H9 (cell line): ENCODE data around the gene ME3. TPM values are rescaled to one million over a fixed set of nuclear protein-coding genes. Genes with fewer than 3 reads are reported as not detected.
"Not testable (repeated sequence)": the region's sequence is repeated elsewhere in the genome, so short reads cannot be mapped to it uniquely, and the experiment has no call there.

Experiments used
- DNase-seq: peaks from one replicate; pipeline ENCODE4 v3.0.0-alpha.2; 2017
- H2AFZ ChIP-seq: one replicate; pipeline ENCODE4 v1.6.1; 2013; ENCODE audit warnings: mild to moderate bottlenecking, low read length, control low read depth, moderate library complexity
- H2AK5ac ChIP-seq: 2 replicates; pipeline ENCODE4 v1.6.1; 2013; ENCODE audit warnings: low read length, control low read depth, mixed read lengths; ENCODE audit not compliant: insufficient read length
- H2BK120ac ChIP-seq: one replicate; pipeline ENCODE4 v1.6.1; 2013; ENCODE audit warnings: low read depth, mild to moderate bottlenecking, low read length, control low read depth, inconsistent platforms; ENCODE audit not compliant: poor library complexity, severe bottlenecking
- H2BK12ac ChIP-seq: 2 replicates; pipeline ENCODE4 v1.6.1; 2013; ENCODE audit warnings: low read length, control low read depth, mixed read lengths, low read depth; ENCODE audit not compliant: insufficient read length
- H2BK15ac ChIP-seq: 2 replicates; pipeline ENCODE4 v1.6.1; 2013; ENCODE audit warnings: low read depth, low read length, control low read depth
- H2BK20ac ChIP-seq: one replicate; pipeline ENCODE4 v1.6.1; 2013; ENCODE audit warnings: low read depth, mild to moderate bottlenecking, low read length, control low read depth, inconsistent platforms; ENCODE audit not compliant: poor library complexity, severe bottlenecking
- H2BK5ac ChIP-seq: 2 replicates; pipeline ENCODE4 v1.6.1; 2013; ENCODE audit warnings: low read length, control low read depth, mixed read lengths; ENCODE audit not compliant: insufficient read length
- H3K14ac ChIP-seq: 2 replicates; pipeline ENCODE4 v1.6.1; 2013; ENCODE audit warnings: low read length, control low read depth; ENCODE audit not compliant: insufficient read depth
- H3K18ac ChIP-seq: 2 replicates; pipeline ENCODE4 v1.6.1; 2013; ENCODE audit warnings: low read depth, mild to moderate bottlenecking, mixed read lengths, low read length, control low read depth; ENCODE audit not compliant: insufficient read length
- H3K23ac ChIP-seq: 2 replicates; pipeline ENCODE4 v1.6.1; 2013; ENCODE audit warnings: low read length, control low read depth, mixed read lengths, low read depth; ENCODE audit not compliant: insufficient read length
- H3K23me2 ChIP-seq: 2 replicates; pipeline ENCODE4 v1.6.1; 2013; ENCODE audit warnings: low read depth, mild to moderate bottlenecking, mixed read lengths, low read length, control low read depth; ENCODE audit not compliant: insufficient read length, poor library complexity, severe bottlenecking
- H3K27ac ChIP-seq: 2 replicates; pipeline ENCODE4 v1.5.1; 2013; ENCODE audit warnings: low read length, control low read depth, mixed read lengths, low read depth; ENCODE audit not compliant: insufficient read length
- H3K27me3 ChIP-seq: 2 replicates; pipeline ENCODE4 v1.6.1; 2013; ENCODE audit warnings: low read length, control low read depth, inconsistent platforms; ENCODE audit not compliant: insufficient read depth
- H3K4ac ChIP-seq: 2 replicates; pipeline ENCODE4 v1.6.1; 2013; ENCODE audit warnings: low read depth, mild to moderate bottlenecking, control low read depth, inconsistent platforms, low read length, moderate library complexity
- H3K4me1 ChIP-seq: 2 replicates; pipeline ENCODE4 v1.6.1; 2013; ENCODE audit warnings: low read length, control low read depth, inconsistent platforms; ENCODE audit not compliant: insufficient read depth
- H3K4me2 ChIP-seq: 2 replicates; pipeline ENCODE4 v1.6.1; 2013; ENCODE audit warnings: low read length, control low read depth, mixed read lengths; ENCODE audit not compliant: insufficient read length, insufficient read depth
- H3K56ac ChIP-seq: 2 replicates; pipeline ENCODE4 v1.6.1; 2013; ENCODE audit warnings: low read depth, mild to moderate bottlenecking, mixed read lengths, low read length, control low read depth; ENCODE audit not compliant: insufficient read length
- H3K79me1 ChIP-seq: 2 replicates; pipeline ENCODE4 v1.6.1; 2013; ENCODE audit warnings: low read depth, mild to moderate bottlenecking, moderate library complexity, low read length, control low read depth, inconsistent platforms; ENCODE audit not compliant: insufficient read depth, poor library complexity, severe bottlenecking
- H3K79me2 ChIP-seq: 2 replicates; pipeline ENCODE4 v1.6.1; 2013; ENCODE audit warnings: low read length, control low read depth, inconsistent platforms; ENCODE audit not compliant: insufficient read depth
- H3K9ac ChIP-seq: 2 replicates; pipeline ENCODE4 v1.6.1; 2013; ENCODE audit warnings: low read length, control low read depth, mixed read lengths; ENCODE audit not compliant: insufficient read length; ENCODE audit errors: extremely low read depth
- H3K9me3 ChIP-seq: one replicate; pipeline ENCODE4 v1.6.1; 2013; ENCODE audit warnings: low read depth, low read length, inconsistent platforms; ENCODE audit not compliant: control insufficient read depth
- H3T11ph ChIP-seq: one replicate; pipeline ENCODE4 v1.6.1; 2013; ENCODE audit warnings: mild to moderate bottlenecking, low read length, control low read depth, inconsistent platforms
- H4K20me1 ChIP-seq: one replicate; pipeline ENCODE4 v1.6.1; 2013; ENCODE audit not compliant: control insufficient read depth, insufficient read length, insufficient read depth
- H4K5ac ChIP-seq: 2 replicates; pipeline ENCODE4 v1.6.1; 2013; ENCODE audit warnings: low read depth, mild to moderate bottlenecking, mixed read lengths, low read length, control low read depth; ENCODE audit not compliant: insufficient read length
- H4K8ac ChIP-seq: replicated peaks from 2 replicates; pipeline ENCODE4 v1.6.1; 2013; ENCODE audit warnings: low read length, control low read depth, mixed read lengths, low read depth; ENCODE audit not compliant: insufficient read length
- H4K91ac ChIP-seq: 2 replicates; pipeline ENCODE4 v1.6.1; 2013; ENCODE audit warnings: low read depth, mild to moderate bottlenecking, moderate library complexity, mixed read lengths, low read length, control low read depth; ENCODE audit not compliant: insufficient read length
- H3K27ac Mint-ChIP-seq, 3 experiments: 2 replicates in 2 of 3; 3 replicates in 1 of 3; pipeline ENCODE4 v1.8.0; 2020 to 2021; ENCODE audit warnings: mixed read lengths in 3 of 3, mild to moderate bottlenecking in 1 of 3, moderate library complexity in 1 of 3
- H3K27me3 Mint-ChIP-seq: 2 replicates; pipeline ENCODE4 v1.8.0; 2021; ENCODE audit warnings: low read depth, mild to moderate bottlenecking, moderate library complexity, mixed read lengths
- H3K36me3 Mint-ChIP-seq, 3 experiments: 2 replicates in 2 of 3; 3 replicates in 1 of 3; pipeline ENCODE4 v1.8.0; 2020 to 2021; ENCODE audit warnings: low read depth in 3 of 3, mixed read lengths in 3 of 3; ENCODE audit not compliant: insufficient read depth in 1 of 3
- H3K4me1 Mint-ChIP-seq, 2 experiments: 2 replicates each; pipeline ENCODE4 v1.8.0; 2020; ENCODE audit warnings: mixed read lengths in 2 of 2
- H3K4me3 Mint-ChIP-seq, 2 experiments: 2 replicates in 1 of 2; 3 replicates in 1 of 2; pipeline ENCODE4 v1.8.0; 2020 to 2021; ENCODE audit warnings: mild to moderate bottlenecking in 2 of 2, mixed read lengths in 2 of 2, moderate library complexity in 1 of 2
- H3K9me3 Mint-ChIP-seq, 2 experiments: 2 replicates in 1 of 2; 3 replicates in 1 of 2; pipeline ENCODE4 v1.8.0; 2020; ENCODE audit warnings: mild to moderate bottlenecking in 2 of 2, mixed read lengths in 2 of 2, moderate library complexity in 1 of 2
- CTCF ChIP-seq: fragments of 200-600 bp; sonication (generic); conservative IDR thresholded peaks from 3 replicates; pipeline ENCODE4 v1.8.0; 2021; ENCODE audit warnings: antibody characterized with exemption, mild to moderate bottlenecking
- WGBS: extraction: QIAGEN DNeasy Blood & Tissue Kit; methylation state at CpG from one replicate; pipeline ENCODE4 v1.1.7; 2013; ENCODE audit warnings: missing lambda C conversion rate, low lambda C conversion rate, mixed read lengths; ENCODE audit not compliant: insufficient read length; ENCODE audit errors: extremely low coverage; 5-methylcytosine and 5-hydroxymethylcytosine counted together
- total RNA-seq: library from RNA; stranded (reverse); gene quantifications from 2 replicates; pipeline ENCODE4 v1.2.1, GENCODE V29; 2021

Gene ME3
- total RNA-seq, 1 experiment from 2014 or later, result 2.8 TPM

GRCh38 chr11:86620891-86621521, 51.4 kb downstream of the ME3 start:
- H3K4me2 ChIP-seq, result no peak overlapping the region
- H4K20me1 ChIP-seq, result no peaks in the 10 kb centered on the region
- H2AK5ac ChIP-seq, result no peak overlapping the region
- H4K91ac ChIP-seq, result no peak overlapping the region
- no peak overlapping the region for H2AFZ ChIP-seq
- H3K14ac ChIP-seq, result no peak overlapping the region
- no peaks in the 10 kb centered on the region; the same call in 1 of the 2 replicates for H3K27me3 Mint-ChIP-seq
- no peak overlapping the region for H2BK5ac ChIP-seq
- H3K36me3 Mint-ChIP-seq, result 0 out of 7 replicates have a peak, but pooled peaks cover 0 to 2% (median 0%) of the 10 kb centered on the region in 3 experiments
- DNase-seq, result no peak
- H3K18ac ChIP-seq, result no peak overlapping the region
- H2BK120ac ChIP-seq, result no peak overlapping the region
- no peaks in the 10 kb centered on the region for H3K27me3 ChIP-seq
- no peak overlapping the region for H2BK15ac ChIP-seq
- H3K79me1 ChIP-seq, result no peaks in the 10 kb centered on the region
- no peak overlapping the region for H3T11ph ChIP-seq
- H3K9ac ChIP-seq, result no peak overlapping the region
- H3K4ac ChIP-seq, result no peak overlapping the region
- H3K4me1 Mint-ChIP-seq, result peaks cover 9 to 13% of the 10 kb centered on the region in 2 experiments; a peak in 3 of 4 replicates
- H2BK20ac ChIP-seq, result no peak overlapping the region
- no peak overlapping the region for H3K23ac ChIP-seq
- H4K8ac ChIP-seq, result no peak overlapping the region
- H3K9me3 ChIP-seq, result no peaks in the 10 kb centered on the region
- H4K5ac ChIP-seq, result no peak overlapping the region
- no peaks in the 10 kb centered on the region; a peak in 3 of 5 replicates for H3K9me3 Mint-ChIP-seq
- no peak overlapping the region for H3K56ac ChIP-seq
- WGBS, result no CpG with 5 or more reads among the region's 2 CpGs
- H3K23me2 ChIP-seq, result no peaks in the 10 kb centered on the region
- H3K27ac ChIP-seq, result no peak overlapping the region
- no peak for TF ChIP-seq CTCF
- no peaks in the 10 kb centered on the region for H3K79me2 ChIP-seq
- no peak overlapping the region for H3K4me3 Mint-ChIP-seq
- no peak overlapping the region for H3K27ac Mint-ChIP-seq
- H3K4me1 ChIP-seq, result no peaks in the 10 kb centered on the region; the same call in 1 of the 2 replicates
- H2BK12ac ChIP-seq, result no peak overlapping the region

GRCh38 chr11:86619428-86619827, 53.0 kb downstream of the ME3 start:
- H3K9me3 ChIP-seq, H3K27ac ChIP-seq, H3K79me2 ChIP-seq, H3K23ac ChIP-seq, H3K27ac Mint-ChIP-seq, H3K4ac ChIP-seq, H4K8ac ChIP-seq, H2BK120ac ChIP-seq, H3K36me3 Mint-ChIP-seq, H3K56ac ChIP-seq, H2AK5ac ChIP-seq, H2BK15ac ChIP-seq, H4K20me1 ChIP-seq, H3K79me1 ChIP-seq, H4K91ac ChIP-seq, DNase-seq, H3K9ac ChIP-seq, H3K23me2 ChIP-seq, H3K9me3 Mint-ChIP-seq, H2BK20ac ChIP-seq, H4K5ac ChIP-seq, H3K4me1 ChIP-seq, H3K27me3 ChIP-seq, H2BK12ac ChIP-seq, H3T11ph ChIP-seq, H3K14ac ChIP-seq, H3K4me2 ChIP-seq, H2AFZ ChIP-seq, H3K27me3 Mint-ChIP-seq, H3K4me3 Mint-ChIP-seq, H2BK5ac ChIP-seq, H3K18ac ChIP-seq: not testable (repeated sequence)
- H3K4me1 Mint-ChIP-seq, result peaks cover 9 to 13% of the 10 kb centered on the region in 2 experiments; a peak in 3 of 4 replicates
- no CpG with 5 or more reads among the region's 3 CpGs for WGBS
